Measurements from ENCODE around the gene LRRC1. TPM values are rescaled to one million over a fixed set of nuclear protein-coding genes. Genes with fewer than 3 reads are reported as not detected.

The LRRC1 gene
- total and polyA plus RNA-seq, 2 of the 13 experiments (the other 11 are each of a cell fraction or from before 2014, with no cell fraction given) = 15.6 to 27.7 TPM

GRCh38 chr6:53767941-53768340, 26.9 kb upstream of the LRRC1 start (continued):
- no peak for TF ChIP-seq HMGXB3 (CRISPR knock-in tag; IDR thresholded peaks at IDR 0.05; ENCODE audit: borderline replicate concordance)

GRCh38 chr6:53768636-53769035, 26.2 kb upstream of the LRRC1 start:
- no peak overlapping the region for H3K27ac ChIP-seq (ENCODE audit: extremely low read length, insufficient read depth, low read length)
- no peak overlapping the region for H2AFZ ChIP-seq (ENCODE audit: low read length)
- intact Hi-C loops (cut with micrococcal nuclease; ENCODE audit: unreplicated experiment) = no loop called here
- CTCF ChIA-PET (ENCODE audit: low intra/inter-chr PET ratio, low total read pairs) = no interaction called here
- H3K4me3 ChIP-seq (replicated peaks in 1 of 3; ENCODE audit: insufficient read depth in 1 of 3, low read depth in 2 of 3, low read length in 3 of 3) = no peak overlapping the region
- 62% methylated on average over 2 of the region's 2 CpGs for WGBS (ENCODE audit: low lambda C conversion rate)
- POLR2A ChIA-PET = no interaction called here
- H4K20me1 ChIP-seq (ENCODE audit: insufficient read depth, low read length) = no peaks in the 10 kb centered on the region
- ATAC-seq (no peak), DNase-seq (ENCODE audit: low spot score) (no peak), FAIRE-seq (no peak)
- no peak overlapping the region for H3K9ac ChIP-seq (ENCODE audit: insufficient read depth, low read depth, low read length)
- no peaks in the 10 kb centered on the region for H3K36me3 ChIP-seq (replicated peaks in 1 of 2; ENCODE audit: control insufficient read depth in 1 of 2, insufficient read depth in 2 of 2, low read length in 2 of 2)
- H3K4me1 ChIP-seq (ENCODE audit: insufficient read depth, low read length) = peaks cover 6% of the 10 kb centered on the region
- H3K9me3 ChIP-seq (ENCODE audit: low read length) = no peaks in the 10 kb centered on the region
- H3K4me2 ChIP-seq (ENCODE audit: low read depth, low read length) = no peak overlapping the region
- no TSS peak for BruUV-seq (replicated peaks)
- in situ Hi-C loops (cut with HindIII; ENCODE audit: extremely low pct_ligation_motif_present, low pct_unique_long_range_greater_than_20kb) = no loop called here
- no peaks in the 10 kb centered on the region for H3K79me2 ChIP-seq (ENCODE audit: insufficient read depth, low read length)
- H3K27me3 ChIP-seq (ENCODE audit: control insufficient read depth in 1 of 2, insufficient read depth in 2 of 2, low read length in 2 of 2) = no peaks in the 10 kb centered on the region
- TF ChIP-seq ZNF770 (CRISPR knock-in tag; IDR thresholded peaks at IDR 0.05) = no peak
- TF ChIP-seq PHF5A (CRISPR knock-in tag; IDR thresholded peaks at IDR 0.05; ENCODE audit: low read depth, unreplicated experiment) = no peak
- no peak for TF ChIP-seq RFX1 (IDR thresholded peaks at IDR 0.05)
- no peak for TF ChIP-seq ZNF772 (CRISPR knock-in tag; IDR thresholded peaks at IDR 0.05)
- no peak for TF ChIP-seq RERE (CRISPR knock-in tag; IDR thresholded peaks at IDR 0.05; ENCODE audit: low read depth)
- TF ChIP-seq CENPX (CRISPR knock-in tag; IDR thresholded peaks at IDR 0.05) = no peak
- TF ChIP-seq ZNF530 (CRISPR knock-in tag; IDR thresholded peaks at IDR 0.05; ENCODE audit: low read depth) = no peak
- no peak for TF ChIP-seq SRSF4 (IDR thresholded peaks at IDR 0.05; ENCODE audit: low read depth, low read length, poor library complexity, severe bottlenecking)
- TF ChIP-seq FOXK2 (IDR thresholded peaks at IDR 0.05) = no peak

Measured in HepG2 (cell line).